ENCODE results near the gene SKA2.

Gene SKA2

DNA sequence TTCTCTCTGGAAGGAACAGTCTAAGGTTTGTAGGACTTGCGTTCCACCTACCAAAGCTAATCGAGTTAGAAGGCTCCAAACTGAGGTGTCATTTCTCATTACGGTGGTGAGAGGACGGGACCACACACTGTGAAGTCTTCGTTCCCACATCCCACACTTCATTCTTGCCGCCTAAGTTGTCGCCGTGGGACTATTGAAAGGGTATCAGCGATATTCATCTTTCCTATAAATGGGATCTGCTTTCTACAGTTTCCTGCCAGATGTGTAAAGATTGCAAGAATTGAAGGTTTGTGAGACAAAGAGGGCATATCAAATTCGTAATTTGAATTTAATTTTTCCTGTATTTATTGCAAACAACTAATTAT is 47.7 kb downstream of the SKA2 start:
- peaks cover 5% of the 10 kb centered on the region; the same call in 1 of the 2 replicates for H3F3A ChIP-seq (ENCODE audit: low read depth)
- H3K27me3 ChIP-seq (ENCODE audit: insufficient read depth, low read length, poor library complexity, severe bottlenecking) = no peaks in the 10 kb centered on the region
- peak overlapping the region; percentile 92 for H2AFZ ChIP-seq (ENCODE audit: low read length)
- H3K9me2 ChIP-seq (replicated peaks; ENCODE audit: low read depth, low read length) = no peaks in the 10 kb centered on the region
- no peak for TF ChIP-seq EZH2phosphoT487 (IDR thresholded peaks at IDR 0.05; ENCODE audit: borderline replicate concordance)
- TF ChIP-seq, protein P1, sequence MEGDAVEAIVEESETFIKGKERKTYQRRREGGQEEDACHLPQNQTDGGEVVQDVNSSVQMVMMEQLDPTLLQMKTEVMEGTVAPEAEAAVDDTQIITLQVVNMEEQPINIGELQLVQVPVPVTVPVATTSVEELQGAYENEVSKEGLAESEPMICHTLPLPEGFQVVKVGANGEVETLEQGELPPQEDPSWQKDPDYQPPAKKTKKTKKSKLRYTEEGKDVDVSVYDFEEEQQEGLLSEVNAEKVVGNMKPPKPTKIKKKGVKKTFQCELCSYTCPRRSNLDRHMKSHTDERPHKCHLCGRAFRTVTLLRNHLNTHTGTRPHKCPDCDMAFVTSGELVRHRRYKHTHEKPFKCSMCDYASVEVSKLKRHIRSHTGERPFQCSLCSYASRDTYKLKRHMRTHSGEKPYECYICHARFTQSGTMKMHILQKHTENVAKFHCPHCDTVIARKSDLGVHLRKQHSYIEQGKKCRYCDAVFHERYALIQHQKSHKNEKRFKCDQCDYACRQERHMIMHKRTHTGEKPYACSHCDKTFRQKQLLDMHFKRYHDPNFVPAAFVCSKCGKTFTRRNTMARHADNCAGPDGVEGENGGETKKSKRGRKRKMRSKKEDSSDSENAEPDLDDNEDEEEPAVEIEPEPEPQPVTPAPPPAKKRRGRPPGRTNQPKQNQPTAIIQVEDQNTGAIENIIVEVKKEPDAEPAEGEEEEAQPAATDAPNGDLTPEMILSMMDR (conservative IDR thresholded peaks at IDR 0.05; ENCODE audit: low read length) = no peak
- peaks cover 18% of the 10 kb centered on the region for H3K36me3 ChIP-seq (ENCODE audit: insufficient read depth, low read length)
- peak overlapping the region; percentile 80 for H3K9ac ChIP-seq (ENCODE audit: low read depth, low read length, poor library complexity, severe bottlenecking)
- no peaks in the 10 kb centered on the region for H3K9me3 ChIP-seq (ENCODE audit: insufficient read depth, low read depth, low read length)
- peak overlapping the region; percentile 79 for H3K4me2 ChIP-seq (ENCODE audit: low read depth, low read length, poor library complexity, severe bottlenecking)
- peaks cover 59% of the 10 kb centered on the region for H3K79me2 ChIP-seq (ENCODE audit: insufficient read depth, low read length)
- peaks cover 22% of the 10 kb centered on the region for H4K20me1 ChIP-seq (ENCODE audit: insufficient read depth, low read length, poor library complexity, severe bottlenecking)
- H3K4me3 ChIP-seq (ENCODE audit: low read length, poor library complexity, severe bottlenecking) = peak overlapping the region; percentile 84
- peaks cover 35% of the 10 kb centered on the region for H3K4me1 ChIP-seq (ENCODE audit: insufficient read depth, low read length, poor library complexity, severe bottlenecking)

DNA sequence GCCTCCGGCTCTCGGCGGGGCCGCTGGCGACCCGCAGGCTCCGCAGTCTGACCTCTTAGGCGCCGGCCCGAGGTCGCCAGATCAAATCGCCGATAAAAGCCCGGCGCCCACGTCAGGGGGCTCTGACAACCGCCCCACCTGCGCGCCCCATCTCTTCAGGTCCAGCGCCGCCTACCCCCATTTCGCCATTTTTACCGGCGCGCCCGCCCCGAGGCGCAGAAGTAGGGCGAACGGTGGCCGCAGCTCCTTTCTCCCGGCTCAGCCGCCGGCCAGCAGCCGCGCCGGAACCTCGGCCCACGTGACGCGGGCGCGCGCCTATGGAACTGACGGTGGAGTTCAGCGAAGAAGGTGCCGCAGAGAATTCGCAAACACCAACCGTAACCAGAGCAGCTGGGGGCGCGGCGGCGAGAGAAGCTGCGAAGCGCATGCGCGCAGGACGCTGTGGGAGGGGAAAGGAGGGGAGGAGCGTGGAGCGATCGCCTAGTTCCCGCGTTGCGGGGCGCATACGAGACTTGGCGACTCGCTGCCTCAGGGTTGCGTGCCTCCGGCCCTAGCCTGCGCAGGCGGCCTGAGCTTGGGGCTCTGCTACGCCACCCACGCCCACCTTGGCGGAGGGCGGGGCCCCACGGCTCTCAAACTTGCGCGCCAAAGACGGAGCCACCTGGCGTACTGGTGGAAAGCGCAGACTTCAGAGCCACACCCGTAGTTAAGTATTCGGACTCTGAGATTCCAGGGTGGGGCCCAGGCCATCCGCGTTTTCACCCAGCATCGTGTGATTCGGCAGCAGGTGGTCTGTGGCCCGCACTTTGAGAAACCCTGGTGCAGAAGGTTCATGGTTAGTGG is 48.3 kb downstream of the SKA2 start, which contains the start of gene TRIM37:
Gene TRIM37 (minus strand): TSS at position 418 of the 843 bp plus-strand sequence. CDS start 419 bp downstream, outside the sequence.
- H3K36me3 ChIP-seq (ENCODE audit: insufficient read depth, low read length) = peaks cover 12% of the 10 kb centered on the region
- peaks cover 62% of the 10 kb centered on the region for H3K79me2 ChIP-seq (ENCODE audit: insufficient read depth, low read length)
- H3K4me2 ChIP-seq (ENCODE audit: low read depth, low read length, poor library complexity, severe bottlenecking) = peak within 1 kb of the TSS; percentile 99
- H3K9me2 ChIP-seq (replicated peaks; ENCODE audit: low read depth, low read length) = no peaks in the 10 kb centered on the region
- TF ChIP-seq, protein P1 (conservative IDR thresholded peaks at IDR 0.05; ENCODE audit: low read length) = no peak
- TF ChIP-seq EZH2phosphoT487 (IDR thresholded peaks at IDR 0.05; ENCODE audit: borderline replicate concordance) = no peak
- peaks cover 26% of the 10 kb centered on the region for H4K20me1 ChIP-seq (ENCODE audit: insufficient read depth, low read length, poor library complexity, severe bottlenecking)
- no peaks in the 10 kb centered on the region for H3K27me3 ChIP-seq (ENCODE audit: insufficient read depth, low read length, poor library complexity, severe bottlenecking)
- peak within 1 kb of the TSS; percentile 84 for H3K4me3 ChIP-seq (ENCODE audit: low read length, poor library complexity, severe bottlenecking)
- H3K9me3 ChIP-seq (ENCODE audit: insufficient read depth, low read depth, low read length) = no peaks in the 10 kb centered on the region
- peaks cover 5% of the 10 kb centered on the region; the same call in 1 of the 2 replicates for H3F3A ChIP-seq (ENCODE audit: low read depth)
- H2AFZ ChIP-seq (ENCODE audit: low read length) = peak within 1 kb of the TSS; percentile 96
- peaks cover 38% of the 10 kb centered on the region for H3K4me1 ChIP-seq (ENCODE audit: insufficient read depth, low read length, poor library complexity, severe bottlenecking)
- H3K9ac ChIP-seq (ENCODE audit: low read depth, low read length, poor library complexity, severe bottlenecking) = peak within 1 kb of the TSS; percentile 86

DNA sequence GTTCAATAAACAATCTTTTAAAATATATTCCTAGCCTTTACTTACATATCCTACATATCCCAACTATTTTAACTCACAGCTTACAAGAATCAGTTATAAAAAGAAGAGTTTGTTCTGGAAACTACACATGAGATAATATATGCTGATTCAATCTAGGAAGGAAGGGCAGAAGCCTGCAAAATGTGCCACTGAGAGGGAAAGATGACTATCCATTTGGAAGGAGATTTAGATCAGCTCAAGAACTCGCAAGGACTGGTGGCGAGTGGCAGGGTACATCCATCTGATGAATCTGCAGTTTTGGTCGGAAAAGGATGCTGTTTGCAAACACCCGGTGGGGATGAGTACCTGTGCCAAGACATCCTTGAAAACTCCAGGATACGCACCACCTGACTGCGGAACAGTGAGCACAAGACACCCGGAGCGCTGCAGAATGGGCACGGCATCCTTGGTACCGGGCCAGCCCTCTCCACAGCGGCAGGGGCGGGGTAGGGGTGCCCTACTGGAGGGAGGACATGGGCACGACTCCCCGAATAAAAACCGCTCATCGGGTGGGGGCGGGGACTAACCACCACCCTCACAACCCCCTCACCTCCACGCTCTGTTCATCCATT is 49.0 kb downstream of the SKA2 start:
- H3K9me2 ChIP-seq (replicated peaks; ENCODE audit: low read depth, low read length) = no peaks in the 10 kb centered on the region
- H3K4me1 ChIP-seq (ENCODE audit: insufficient read depth, low read length, poor library complexity, severe bottlenecking) = peaks cover 38% of the 10 kb centered on the region
- peaks cover 67% of the 10 kb centered on the region for H3K79me2 ChIP-seq (ENCODE audit: insufficient read depth, low read length)
- H4K20me1 ChIP-seq (ENCODE audit: insufficient read depth, low read length, poor library complexity, severe bottlenecking) = peaks cover 26% of the 10 kb centered on the region
- TF ChIP-seq, protein P1 (conservative IDR thresholded peaks at IDR 0.05; ENCODE audit: low read length) = no peak
- TF ChIP-seq EZH2phosphoT487 (IDR thresholded peaks at IDR 0.05; ENCODE audit: borderline replicate concordance) = no peak
- peaks cover 4% of the 10 kb centered on the region; the same call in 1 of the 2 replicates for H3K36me3 ChIP-seq (ENCODE audit: insufficient read depth, low read length)
- no peaks in the 10 kb centered on the region for H3F3A ChIP-seq (ENCODE audit: low read depth)
- H3K4me3 ChIP-seq (ENCODE audit: low read length, poor library complexity, severe bottlenecking) = peak overlapping the region; percentile 84
- peak overlapping the region; percentile 99 for H3K4me2 ChIP-seq (ENCODE audit: low read depth, low read length, poor library complexity, severe bottlenecking)
- H3K9ac ChIP-seq (ENCODE audit: low read depth, low read length, poor library complexity, severe bottlenecking) = peak overlapping the region; percentile 86
- no peaks in the 10 kb centered on the region for H3K9me3 ChIP-seq (ENCODE audit: insufficient read depth, low read depth, low read length)
- H2AFZ ChIP-seq (ENCODE audit: low read length) = peak overlapping the region; percentile 96
- H3K27me3 ChIP-seq (ENCODE audit: insufficient read depth, low read length, poor library complexity, severe bottlenecking) = no peaks in the 10 kb centered on the region

Data from Loucy (cell line).